ENCODE data around the gene DNPEP.

DNPEP gene

DNA sequence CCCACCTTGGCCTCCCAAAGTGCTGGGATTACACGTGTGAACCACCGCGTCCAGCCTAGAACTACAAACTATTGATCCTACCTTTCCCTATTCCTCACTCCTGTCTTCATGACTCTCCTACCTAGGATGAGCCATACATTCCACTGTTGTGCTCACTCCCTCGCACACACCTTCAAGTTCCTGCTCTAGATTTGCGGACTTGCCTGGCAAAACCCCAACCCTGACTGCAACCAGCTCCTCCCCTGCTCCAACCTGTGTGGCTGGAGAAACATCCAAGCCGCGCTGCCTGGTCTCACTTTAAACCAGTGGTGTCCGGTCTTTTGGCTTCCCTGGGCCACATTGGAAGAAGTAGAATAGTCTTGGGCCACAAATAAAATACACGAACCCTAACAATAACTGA is 5.0 kb upstream of the DNPEP start:
- TF ChIP-seq, protein P1, sequence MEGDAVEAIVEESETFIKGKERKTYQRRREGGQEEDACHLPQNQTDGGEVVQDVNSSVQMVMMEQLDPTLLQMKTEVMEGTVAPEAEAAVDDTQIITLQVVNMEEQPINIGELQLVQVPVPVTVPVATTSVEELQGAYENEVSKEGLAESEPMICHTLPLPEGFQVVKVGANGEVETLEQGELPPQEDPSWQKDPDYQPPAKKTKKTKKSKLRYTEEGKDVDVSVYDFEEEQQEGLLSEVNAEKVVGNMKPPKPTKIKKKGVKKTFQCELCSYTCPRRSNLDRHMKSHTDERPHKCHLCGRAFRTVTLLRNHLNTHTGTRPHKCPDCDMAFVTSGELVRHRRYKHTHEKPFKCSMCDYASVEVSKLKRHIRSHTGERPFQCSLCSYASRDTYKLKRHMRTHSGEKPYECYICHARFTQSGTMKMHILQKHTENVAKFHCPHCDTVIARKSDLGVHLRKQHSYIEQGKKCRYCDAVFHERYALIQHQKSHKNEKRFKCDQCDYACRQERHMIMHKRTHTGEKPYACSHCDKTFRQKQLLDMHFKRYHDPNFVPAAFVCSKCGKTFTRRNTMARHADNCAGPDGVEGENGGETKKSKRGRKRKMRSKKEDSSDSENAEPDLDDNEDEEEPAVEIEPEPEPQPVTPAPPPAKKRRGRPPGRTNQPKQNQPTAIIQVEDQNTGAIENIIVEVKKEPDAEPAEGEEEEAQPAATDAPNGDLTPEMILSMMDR (IDR thresholded peaks at IDR 0.05; ENCODE audit: insufficient read depth, low read depth, low read length, missing control alignments): no peak
- peak; percentile 52 for DNase-seq (ENCODE audit: low read depth)
- H3K4me3 ChIP-seq (ENCODE audit: low read length): no peak overlapping the region

DNA sequence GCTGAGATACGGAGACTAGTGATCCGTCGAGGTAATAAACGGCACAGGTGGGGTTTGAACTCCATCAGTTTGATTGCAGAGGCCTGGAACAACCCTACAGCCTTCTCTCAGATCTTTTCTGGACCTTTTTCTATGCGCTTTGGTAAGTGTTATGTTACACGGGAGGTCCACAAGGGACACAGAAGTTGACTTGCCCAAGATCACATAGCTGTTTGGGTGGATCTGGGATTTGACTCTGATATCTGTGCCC is 1.1 kb upstream of the DNPEP start:
- H3K4me3 ChIP-seq (ENCODE audit: low read length): peak overlapping the region; percentile 41
- DNase-seq (ENCODE audit: low read depth): no peak
- TF ChIP-seq, protein P1 (IDR thresholded peaks at IDR 0.05; ENCODE audit: insufficient read depth, low read depth, low read length, missing control alignments): no peak

DNA sequence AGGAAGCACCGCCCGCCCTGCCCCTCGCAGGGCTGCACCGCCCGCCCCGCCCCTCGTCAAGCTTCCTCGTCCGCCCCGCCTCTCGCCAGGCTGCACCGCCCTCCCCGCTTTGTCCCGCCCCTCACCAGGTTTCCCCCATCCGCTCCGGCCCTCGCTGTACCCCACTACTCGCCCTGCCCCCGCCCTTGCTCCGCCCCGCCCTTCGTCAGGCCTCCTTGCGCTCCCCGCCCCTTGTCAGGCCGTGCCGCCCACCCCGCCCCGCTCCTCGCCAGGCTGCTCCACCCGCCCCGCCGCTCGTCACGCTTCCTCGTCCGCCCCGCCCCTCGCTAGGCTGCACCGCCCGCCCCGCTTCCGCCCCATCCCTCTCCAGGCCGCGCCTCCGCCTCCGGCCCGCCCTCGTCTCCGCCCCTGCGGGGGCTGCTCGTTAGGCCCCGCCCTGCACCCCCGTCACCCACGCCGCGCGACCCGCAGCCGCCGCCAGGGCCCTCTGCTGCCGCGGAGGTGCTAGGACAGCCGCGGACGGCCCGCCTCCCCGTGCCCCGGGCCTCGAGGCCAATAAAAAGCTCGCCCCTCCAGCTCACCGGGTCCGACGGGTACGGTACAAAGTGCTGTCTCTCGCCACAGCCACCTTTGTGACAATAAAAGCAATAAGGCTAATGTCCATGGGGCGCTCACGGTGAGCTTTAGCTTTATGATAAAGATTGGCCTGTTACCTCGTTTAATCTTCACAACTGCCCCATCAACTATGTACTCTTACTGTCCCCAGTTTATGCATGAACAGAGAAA is 602 bp upstream of the DNPEP start:
- DNase-seq (ENCODE audit: low read depth): peak; percentile 98
- TF ChIP-seq, protein P1 (IDR thresholded peaks at IDR 0.05; ENCODE audit: insufficient read depth, low read depth, low read length, missing control alignments): peak; percentile 8
- peak overlapping the region; percentile 41 for H3K4me3 ChIP-seq (ENCODE audit: low read length)

DNA sequence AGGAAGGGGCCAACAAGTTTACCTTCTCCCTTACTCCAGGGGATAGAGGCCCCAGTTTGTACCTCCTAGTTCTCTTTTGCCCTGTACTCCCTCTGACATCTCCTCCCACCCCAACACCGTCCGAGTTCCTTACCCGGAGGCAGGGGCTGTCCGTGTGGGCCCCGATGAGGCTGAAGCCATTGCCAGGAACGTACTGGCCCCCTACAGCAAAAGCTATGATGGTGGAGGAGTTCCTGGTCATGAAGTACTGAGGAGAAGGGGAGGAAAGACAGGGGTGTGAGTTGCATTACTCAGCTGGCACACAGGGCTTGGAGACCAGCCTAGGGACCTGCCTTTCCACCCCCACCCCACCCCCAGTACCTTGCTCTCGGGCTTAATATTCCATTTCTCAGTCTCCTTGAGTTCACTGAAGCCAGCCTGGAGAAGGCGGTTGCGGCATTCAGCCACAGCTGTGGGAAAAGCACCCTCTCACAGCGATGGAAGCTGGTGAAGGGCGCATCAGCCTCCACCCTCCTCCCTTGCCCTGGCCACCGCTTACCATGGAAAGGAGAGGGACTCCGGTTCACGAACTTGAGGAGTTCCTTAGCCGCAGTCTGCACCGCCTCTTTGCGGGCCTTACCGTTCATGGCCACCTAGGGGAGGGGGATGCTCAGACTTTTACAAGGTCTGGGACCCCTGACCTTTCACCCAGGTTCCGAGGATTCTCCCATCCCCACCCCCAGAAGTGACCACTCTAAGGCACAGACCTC is 1.0 kb downstream of the DNPEP start:
- TF ChIP-seq, protein P1 (IDR thresholded peaks at IDR 0.05; ENCODE audit: insufficient read depth, low read depth, low read length, missing control alignments): no peak
- peak overlapping the region; percentile 77 for H3K4me3 ChIP-seq (ENCODE audit: low read length)
- DNase-seq (ENCODE audit: low read depth): no peak

DNA sequence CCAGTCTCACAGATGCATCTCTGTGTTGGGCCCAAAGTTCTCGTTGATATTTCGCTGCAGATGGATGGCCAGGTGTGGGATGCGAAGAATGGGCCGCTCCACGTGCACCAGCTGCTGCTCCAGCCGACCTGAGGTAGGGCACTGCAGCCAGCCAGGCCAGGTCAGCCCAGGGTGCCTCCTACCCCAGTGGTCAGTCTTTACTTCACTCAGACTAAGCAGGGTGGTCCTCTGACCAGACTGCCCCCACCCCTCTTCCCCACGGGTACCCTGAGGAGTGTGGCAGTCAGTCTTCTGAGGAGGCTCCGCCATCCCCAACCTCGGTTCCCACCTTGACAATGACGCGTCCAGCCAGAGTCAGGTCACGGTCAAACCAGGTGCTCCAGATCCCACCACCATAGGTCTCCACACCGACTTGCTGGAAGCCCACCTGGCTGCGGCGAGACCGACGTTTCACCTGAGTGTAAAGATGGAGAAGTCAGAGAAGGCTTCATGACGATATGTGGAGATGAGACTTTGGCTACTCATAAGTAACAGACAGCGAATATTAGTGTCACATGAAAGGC is 1.7 kb downstream of the DNPEP start:
- TF ChIP-seq, protein P1 (IDR thresholded peaks at IDR 0.05; ENCODE audit: insufficient read depth, low read depth, low read length, missing control alignments): no peak
- H3K4me3 ChIP-seq (ENCODE audit: low read length): no peak overlapping the region
- no peak for DNase-seq (ENCODE audit: low read depth)

DNA sequence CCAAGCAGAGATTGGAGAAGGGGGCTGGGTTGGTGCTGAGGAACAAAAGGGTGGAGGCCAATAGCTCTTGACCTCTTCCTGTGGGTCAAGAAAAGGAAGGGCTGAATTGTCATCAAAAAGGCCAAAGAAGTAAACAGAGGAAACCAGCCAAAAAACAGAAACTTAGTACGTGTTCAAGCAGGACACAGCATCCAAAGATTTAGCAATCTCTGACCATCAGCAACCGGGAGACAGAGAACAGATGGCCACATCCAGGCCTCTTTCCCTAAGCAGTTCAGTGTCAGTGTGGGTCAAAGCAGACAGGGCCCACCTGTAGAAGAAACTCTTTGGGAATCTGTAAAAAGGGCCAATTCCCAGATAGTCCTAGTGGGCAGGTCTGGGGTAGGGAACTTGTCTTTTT is 2.9 kb downstream of the DNPEP start:
- TF ChIP-seq, protein P1 (IDR thresholded peaks at IDR 0.05; ENCODE audit: insufficient read depth, low read depth, low read length, missing control alignments): no peak
- no peak overlapping the region for H3K4me3 ChIP-seq (ENCODE audit: low read length)
- no peak for DNase-seq (ENCODE audit: low read depth)

All from epithelial cell of esophagus (primary cell).